ENCODE results near the gene ALKBH4.
"Not testable (repeated sequence)": the region's sequence is repeated elsewhere in the genome, so short reads cannot be mapped to it uniquely, and the experiment has no call there.

ALKBH4 gene

GRCh38 chr7:102424787-102425218 lies 39.9 kb downstream of the ALKBH4 start:
- DNase-seq = no peak

- no peak for DNase-seq
These were observed 40.5 kb downstream of the ALKBH4 start for GRCh38 chr7:102424129-102424551.

- no peak for DNase-seq
These were observed 42.9 kb downstream of the ALKBH4 start for GRCh38 chr7:102421706-102422240.

GRCh38 chr7:102418592-102418991 lies 46.1 kb downstream of the ALKBH4 start:
- no peak for DNase-seq

GRCh38 chr7:102417105-102417504 lies 47.6 kb downstream of the ALKBH4 start:
- no peak for DNase-seq

GRCh38 chr7:102416406-102416805 lies 48.3 kb downstream of the ALKBH4 start:
- no peak for DNase-seq

GRCh38 chr7:102415685-102416225 lies 48.9 kb downstream of the ALKBH4 start:
- peak; percentile 78 for DNase-seq

GRCh38 chr7:102413611-102414010 lies 51.1 kb downstream of the ALKBH4 start:
- DNase-seq = no peak

- no peak for DNase-seq
These were observed 51.6 kb downstream of the ALKBH4 start for GRCh38 chr7:102413091-102413490.

GRCh38 chr7:102412548-102412947 lies 52.1 kb downstream of the ALKBH4 start:
- no peak for DNase-seq

GRCh38 chr7:102410918-102411317 lies 53.7 kb downstream of the ALKBH4 start:
- DNase-seq = no peak

GRCh38 chr7:102410123-102410522 lies 54.5 kb downstream of the ALKBH4 start:
- DNase-seq = peak; percentile 14

- no peak for DNase-seq
These were observed 55.3 kb downstream of the ALKBH4 start for GRCh38 chr7:102409340-102409739.

- not testable (repeated sequence) for DNase-seq
These were observed 56.1 kb downstream of the ALKBH4 start for GRCh38 chr7:102408530-102408929.

- no peak for DNase-seq
These were observed 56.8 kb downstream of the ALKBH4 start for GRCh38 chr7:102407910-102408309.
